ENCODE measurements around the gene GRK6.

DNA sequence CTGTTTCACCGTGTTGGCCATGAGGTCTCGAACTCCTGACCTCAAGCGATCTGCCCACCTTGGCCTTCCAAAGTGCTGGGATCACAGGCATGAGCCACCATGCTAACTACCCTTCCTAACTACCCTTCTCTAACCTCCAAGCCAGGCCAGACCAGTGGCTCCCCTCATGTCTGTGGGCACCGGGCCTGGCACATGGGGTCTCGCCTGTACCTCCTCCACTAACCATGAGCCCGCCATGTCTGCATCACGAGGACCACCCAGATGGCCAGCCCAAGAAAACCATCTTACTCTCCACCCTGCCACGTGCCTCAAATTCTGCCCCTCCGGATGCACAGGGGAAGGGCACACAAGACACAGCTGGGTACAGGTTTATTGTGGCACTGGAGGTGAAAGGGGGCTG lies 56.6 kb downstream of the GRK6 start:
- TF ChIP-seq CTCF (IDR thresholded peaks at IDR 0.05) (no peak), EP300 (IDR thresholded peaks at IDR 0.05) (no peak), POLR2AphosphoS5 (IDR thresholded peaks at IDR 0.05) (peak; percentile 3)
